ENCODE results near the gene IGF2R. TPM values are rescaled to one million over a fixed set of nuclear protein-coding genes. Genes with fewer than 3 reads are reported as not detected.

Gene IGF2R
- total RNA-seq, 1 donor from 2014 or later, result 105 TPM

- Mint-ChIP-seq H3K4me3 (ENCODE audit: unreplicated experiment) (no peak overlapping the region), H3K9me3 (ENCODE audit: unreplicated experiment) (peaks cover 1% of the 10 kb centered on the region), H3K27me3 (ENCODE audit: unreplicated experiment) (no peaks in the 10 kb centered on the region), H3K36me3 (ENCODE audit: unreplicated experiment) (peaks cover 4% of the 10 kb centered on the region), H3K27ac (ENCODE audit: unreplicated experiment) (no peak overlapping the region), H3K4me1 (ENCODE audit: low read depth, unreplicated experiment) (peaks cover 5% of the 10 kb centered on the region)
- TF ChIP-seq, protein P1, sequence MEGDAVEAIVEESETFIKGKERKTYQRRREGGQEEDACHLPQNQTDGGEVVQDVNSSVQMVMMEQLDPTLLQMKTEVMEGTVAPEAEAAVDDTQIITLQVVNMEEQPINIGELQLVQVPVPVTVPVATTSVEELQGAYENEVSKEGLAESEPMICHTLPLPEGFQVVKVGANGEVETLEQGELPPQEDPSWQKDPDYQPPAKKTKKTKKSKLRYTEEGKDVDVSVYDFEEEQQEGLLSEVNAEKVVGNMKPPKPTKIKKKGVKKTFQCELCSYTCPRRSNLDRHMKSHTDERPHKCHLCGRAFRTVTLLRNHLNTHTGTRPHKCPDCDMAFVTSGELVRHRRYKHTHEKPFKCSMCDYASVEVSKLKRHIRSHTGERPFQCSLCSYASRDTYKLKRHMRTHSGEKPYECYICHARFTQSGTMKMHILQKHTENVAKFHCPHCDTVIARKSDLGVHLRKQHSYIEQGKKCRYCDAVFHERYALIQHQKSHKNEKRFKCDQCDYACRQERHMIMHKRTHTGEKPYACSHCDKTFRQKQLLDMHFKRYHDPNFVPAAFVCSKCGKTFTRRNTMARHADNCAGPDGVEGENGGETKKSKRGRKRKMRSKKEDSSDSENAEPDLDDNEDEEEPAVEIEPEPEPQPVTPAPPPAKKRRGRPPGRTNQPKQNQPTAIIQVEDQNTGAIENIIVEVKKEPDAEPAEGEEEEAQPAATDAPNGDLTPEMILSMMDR (IDR thresholded peaks at IDR 0.05; ENCODE audit: partially characterized antibody, unreplicated experiment), result no peak
- no peak for DNase-seq
Measured at GRCh38 chr6:160035693-160036330, 66.9 kb downstream of the IGF2R start.

GRCh38 chr6:160036331-160036695, 67.4 kb downstream of the IGF2R start:
- Mint-ChIP-seq H3K4me1 (ENCODE audit: low read depth, unreplicated experiment) (peaks cover 5% of the 10 kb centered on the region), H3K36me3 (ENCODE audit: unreplicated experiment) (peaks cover 4% of the 10 kb centered on the region), H3K9me3 (ENCODE audit: unreplicated experiment) (no peaks in the 10 kb centered on the region), H3K27ac (ENCODE audit: unreplicated experiment) (no peak overlapping the region), H3K4me3 (ENCODE audit: unreplicated experiment) (no peak overlapping the region), H3K27me3 (ENCODE audit: unreplicated experiment) (no peaks in the 10 kb centered on the region)
- TF ChIP-seq, protein P1 (IDR thresholded peaks at IDR 0.05; ENCODE audit: partially characterized antibody, unreplicated experiment), result no peak
- DNase-seq, result no peak

DNA sequence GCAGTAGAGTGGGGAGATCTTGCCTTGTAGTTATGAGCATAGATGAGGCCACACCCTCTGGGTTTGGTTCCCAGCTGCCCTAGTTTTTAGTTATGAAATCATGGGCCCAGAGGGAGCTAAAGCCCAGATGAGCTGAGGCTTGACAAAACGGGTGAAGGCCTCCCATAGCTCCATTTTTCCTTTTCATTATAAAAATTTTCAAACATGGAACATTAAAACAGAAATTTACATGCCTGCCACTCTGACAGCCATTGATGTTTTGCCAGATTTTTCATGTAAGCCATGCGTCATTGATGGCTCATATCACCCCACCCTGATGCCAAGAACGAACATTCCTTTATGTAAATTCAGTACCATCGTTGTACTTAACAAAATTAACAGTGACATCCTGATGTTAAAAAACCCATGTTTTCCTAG, 67.9 kb downstream of the IGF2R start:
- H3K9me3 Mint-ChIP-seq (ENCODE audit: unreplicated experiment), result no peaks in the 10 kb centered on the region
- no peak overlapping the region for H3K4me3 Mint-ChIP-seq (ENCODE audit: unreplicated experiment)
- H3K36me3 Mint-ChIP-seq (ENCODE audit: unreplicated experiment), result peaks cover 4% of the 10 kb centered on the region
- no peak for DNase-seq
- H3K4me1 Mint-ChIP-seq (ENCODE audit: low read depth, unreplicated experiment), result no peaks in the 10 kb centered on the region
- no peak overlapping the region for H3K27ac Mint-ChIP-seq (ENCODE audit: unreplicated experiment)
- no peaks in the 10 kb centered on the region for H3K27me3 Mint-ChIP-seq (ENCODE audit: unreplicated experiment)
- TF ChIP-seq, protein P1 (IDR thresholded peaks at IDR 0.05; ENCODE audit: partially characterized antibody, unreplicated experiment), result no peak

- no peaks in the 10 kb centered on the region for H3K27me3 Mint-ChIP-seq (ENCODE audit: unreplicated experiment)
- no peak for DNase-seq
- H3K27ac Mint-ChIP-seq (ENCODE audit: unreplicated experiment), result no peak overlapping the region
- peaks cover 2% of the 10 kb centered on the region for H3K36me3 Mint-ChIP-seq (ENCODE audit: unreplicated experiment)
- H3K4me3 Mint-ChIP-seq (ENCODE audit: unreplicated experiment), result no peak overlapping the region
- TF ChIP-seq, protein P1 (IDR thresholded peaks at IDR 0.05; ENCODE audit: partially characterized antibody, unreplicated experiment), result no peak
- H3K4me1 Mint-ChIP-seq (ENCODE audit: low read depth, unreplicated experiment), result no peaks in the 10 kb centered on the region
- no peaks in the 10 kb centered on the region for H3K9me3 Mint-ChIP-seq (ENCODE audit: unreplicated experiment)
Measured at GRCh38 chr6:160038479-160038878, 69.6 kb downstream of the IGF2R start.

DNA sequence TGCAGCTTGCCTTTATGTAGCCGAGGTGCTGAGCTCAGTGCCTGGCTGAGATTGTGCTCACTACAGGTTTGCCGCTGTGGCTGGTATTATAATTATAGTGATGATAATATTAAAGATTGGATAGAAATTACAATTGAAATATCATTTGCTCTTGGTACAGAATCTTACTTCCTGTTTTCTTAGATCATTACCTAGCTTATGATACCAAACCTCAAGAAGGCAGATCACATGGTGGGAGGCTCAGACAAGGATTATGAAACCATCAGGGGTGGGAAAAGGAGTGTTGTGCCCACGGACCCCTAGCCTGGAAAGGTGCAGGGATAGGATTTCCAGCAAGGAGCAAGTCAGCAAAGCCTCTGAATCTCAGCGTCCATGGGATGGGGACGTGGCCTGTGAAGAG, 70.6 kb downstream of the IGF2R start:
- Mint-ChIP-seq H3K4me1 (ENCODE audit: low read depth, unreplicated experiment) (no peaks in the 10 kb centered on the region), H3K4me3 (ENCODE audit: unreplicated experiment) (no peak overlapping the region), H3K27ac (ENCODE audit: unreplicated experiment) (no peak overlapping the region), H3K27me3 (ENCODE audit: unreplicated experiment) (no peaks in the 10 kb centered on the region), H3K9me3 (ENCODE audit: unreplicated experiment) (no peaks in the 10 kb centered on the region), H3K36me3 (ENCODE audit: unreplicated experiment) (no peaks in the 10 kb centered on the region)
- DNase-seq, result no peak
- TF ChIP-seq, protein P1 (IDR thresholded peaks at IDR 0.05; ENCODE audit: partially characterized antibody, unreplicated experiment), result no peak
